ENCODE results near the gene SYT1. TPM values are rescaled to one million over a fixed set of nuclear protein-coding genes. Genes with fewer than 3 reads are reported as not detected.

Gene SYT1
- total RNA-seq, 1 experiment from 2014 or later = 1.3 TPM

DNA sequence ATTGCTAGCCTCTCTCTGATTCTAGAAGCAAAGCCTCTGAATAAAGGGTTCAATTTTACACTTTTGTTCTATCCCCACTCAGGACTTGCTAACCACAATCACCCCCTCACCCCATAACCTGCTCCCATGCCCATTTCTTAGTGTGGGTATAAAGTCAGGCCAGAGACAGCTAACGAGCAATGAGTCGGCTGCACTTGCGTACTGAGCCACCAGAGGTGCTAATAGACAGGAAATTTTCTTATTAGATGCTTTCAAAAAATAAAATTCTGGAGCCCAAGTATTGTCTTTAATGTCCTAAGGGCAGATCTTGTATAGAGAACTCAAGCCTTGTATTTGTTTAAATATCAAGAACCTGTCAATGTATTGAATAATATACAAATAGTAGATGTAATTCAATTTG, 256.9 kb downstream of the SYT1 start:
- Mint-ChIP-seq H3K4me3 (ENCODE audit: low read depth, unreplicated experiment) (no peak overlapping the region), H3K27ac (ENCODE audit: unreplicated experiment) (no peak overlapping the region), H3K9me3 (ENCODE audit: low read depth, unreplicated experiment) (no peaks in the 10 kb centered on the region), H3K36me3 (ENCODE audit: insufficient read depth, unreplicated experiment) (no peaks in the 10 kb centered on the region), H3K4me1 (ENCODE audit: low read depth, unreplicated experiment) (peaks cover 11% of the 10 kb centered on the region), H3K27me3 (ENCODE audit: unreplicated experiment) (no peaks in the 10 kb centered on the region)
- TF ChIP-seq CTCF (IDR thresholded peaks at IDR 0.05; ENCODE audit: unreplicated experiment) = peak; percentile 45
- no TSS peak for BruUV-seq (replicated peaks)
- CTCF ChIA-PET = interaction anchor here (1.0 to 1.1 kb wide), 2 partner anchors 14 to 223 kb away, joined by 3 to 5 read pairs; no protein-coding TSS in a partner anchor
- peak; percentile 14 for DNase-seq
- intact Hi-C loops (cut with micrococcal nuclease; ENCODE audit: unreplicated experiment) = loop anchor here (2.0 kb wide), 1 partner anchor 223 kb away; no protein-coding TSS in a partner anchor

GRCh38 chr12:79124385-79124784, 259.8 kb downstream of the SYT1 start:
- Mint-ChIP-seq H3K27ac (ENCODE audit: unreplicated experiment) (no peak overlapping the region), H3K4me3 (ENCODE audit: low read depth, unreplicated experiment) (no peak overlapping the region), H3K27me3 (ENCODE audit: unreplicated experiment) (no peaks in the 10 kb centered on the region), H3K4me1 (ENCODE audit: low read depth, unreplicated experiment) (peaks cover 3% of the 10 kb centered on the region), H3K36me3 (ENCODE audit: insufficient read depth, unreplicated experiment) (no peaks in the 10 kb centered on the region), H3K9me3 (ENCODE audit: low read depth, unreplicated experiment) (no peaks in the 10 kb centered on the region)
- intact Hi-C loops (cut with micrococcal nuclease; ENCODE audit: unreplicated experiment) = no loop called here
- no peak for DNase-seq
- TF ChIP-seq CTCF (IDR thresholded peaks at IDR 0.05; ENCODE audit: unreplicated experiment) = no peak
- CTCF ChIA-PET = interaction anchor here (1.0 kb wide), 1 partner anchor 11 kb away, joined by 3 read pairs; no protein-coding TSS in a partner anchor
- BruUV-seq (replicated peaks) = no TSS peak

DNA sequence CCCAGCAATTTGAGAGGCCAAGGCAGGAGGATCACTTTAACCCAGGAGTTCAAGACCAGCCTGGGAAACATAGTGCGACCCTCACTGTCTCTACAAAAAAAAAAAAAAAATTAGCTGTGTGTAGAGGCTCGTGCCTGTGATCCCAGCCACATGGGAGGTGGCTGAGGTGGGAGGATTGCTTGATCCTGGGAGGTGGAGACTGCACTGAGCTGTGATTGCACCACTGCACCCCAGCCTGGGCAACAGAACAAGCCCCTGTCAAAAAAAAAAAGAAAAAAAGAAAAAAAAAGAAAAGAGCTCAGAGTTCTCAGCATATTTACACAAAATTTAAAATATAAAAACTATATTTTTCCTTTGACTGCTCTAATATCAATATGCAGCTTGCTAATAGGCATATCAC, 260.8 kb downstream of the SYT1 start:
- no peak overlapping the region for H3K4me3 Mint-ChIP-seq (ENCODE audit: low read depth, unreplicated experiment)
- CTCF ChIA-PET = interaction anchor here (0.5 to 0.7 kb wide), 4 partner anchors 79 to 990 kb away, joined by 3 to 6 read pairs (median 4); no protein-coding TSS in a partner anchor
- H3K4me1 Mint-ChIP-seq (ENCODE audit: low read depth, unreplicated experiment) = no peaks in the 10 kb centered on the region
- no peak for TF ChIP-seq CTCF (IDR thresholded peaks at IDR 0.05; ENCODE audit: unreplicated experiment)
- no peaks in the 10 kb centered on the region for H3K27me3 Mint-ChIP-seq (ENCODE audit: unreplicated experiment)
- no peaks in the 10 kb centered on the region for H3K9me3 Mint-ChIP-seq (ENCODE audit: low read depth, unreplicated experiment)
- intact Hi-C loops (cut with micrococcal nuclease; ENCODE audit: unreplicated experiment) = no loop called here
- no TSS peak for BruUV-seq (replicated peaks)
- no peak for DNase-seq
- no peak overlapping the region for H3K27ac Mint-ChIP-seq (ENCODE audit: unreplicated experiment)
- H3K36me3 Mint-ChIP-seq (ENCODE audit: insufficient read depth, unreplicated experiment) = no peaks in the 10 kb centered on the region

- Mint-ChIP-seq H3K4me1 (ENCODE audit: low read depth, unreplicated experiment) (no peaks in the 10 kb centered on the region), H3K4me3 (ENCODE audit: low read depth, unreplicated experiment) (no peak overlapping the region), H3K27me3 (ENCODE audit: unreplicated experiment) (no peaks in the 10 kb centered on the region), H3K27ac (ENCODE audit: unreplicated experiment) (no peak overlapping the region), H3K36me3 (ENCODE audit: insufficient read depth, unreplicated experiment) (no peaks in the 10 kb centered on the region), H3K9me3 (ENCODE audit: low read depth, unreplicated experiment) (no peaks in the 10 kb centered on the region)
- intact Hi-C loops (cut with micrococcal nuclease; ENCODE audit: unreplicated experiment) = no loop called here
- no TSS peak for BruUV-seq (replicated peaks)
- CTCF ChIA-PET = interaction anchor here (1.0 kb wide), 1 partner anchor 47 kb away, joined by 3 read pairs; no protein-coding TSS in a partner anchor
- TF ChIP-seq CTCF (IDR thresholded peaks at IDR 0.05; ENCODE audit: unreplicated experiment) = no peak
- DNase-seq = no peak
Measured at GRCh38 chr12:79127271-79127751, 262.7 kb downstream of the SYT1 start.

Data from Calu3 (cell line).